B cell (primary cell): ENCODE data around the gene RETN. TPM values are rescaled to one million over a fixed set of nuclear protein-coding genes. Genes with fewer than 3 reads are reported as not detected.
A peak's percentile ranks its signal among the peaks of the same experiment; 100 is the strongest.

Experiments
- ATAC-seq: fragments of 200-7000 bp; cut with Tn5 transposase; one replicate; pipeline ENCODE4 v1.10.0; 2021; ENCODE audit warnings: low read depth, mild to moderate bottlenecking, moderate number of reproducible peaks, moderate library complexity
- CTCF ChIA-PET: fragments of 350-600 bp; sonication (Branson Sonifier 250); formaldehyde crosslinking; loops from one replicate; lab custom pipeline; 2021; ENCODE audit warnings: antibody characterized with exemption, inconsistent platforms; lab: Charles Lee
- POLR2A ChIA-PET: fragments of 350-600 bp; sonication (Branson Sonifier 250); formaldehyde crosslinking; loops from one replicate; lab custom pipeline; 2021; ENCODE audit warnings: antibody characterized with exemption; lab: Charles Lee
- DNase-seq: peaks from one replicate; pipeline ENCODE4 v3.0.0; 2013
- H2AFZ ChIP-seq: 2 replicates; pipeline ENCODE4 v1.6.1; 2012; ENCODE audit warnings: mild to moderate bottlenecking, low read depth, low read length; ENCODE audit not compliant: insufficient read depth, poor library complexity, severe bottlenecking
- H3K27ac ChIP-seq, 2 donors: 1 replicate in 1 of 2; 2 replicates in 1 of 2; pipeline ENCODE4 v1.5.1; 2012 to 2013; ENCODE audit warnings: low read length in 2 of 2, mild to moderate bottlenecking in 2 of 2, moderate library complexity in 1 of 2
- H3K27me3 ChIP-seq, 4 experiments: fragments of 200-600 bp in 1 of 4; sonication (generic) in 1 of 4; replicated peaks in 1 of 4; 1 replicate in 2 of 4; 2 replicates in 2 of 4; pipeline versions ENCODE4 v1.6.1 to v1.7.0; 2013 to 2016; ENCODE audit warnings: low read length in 3 of 4, mild to moderate bottlenecking in 2 of 4, mixed read lengths in 1 of 4, moderate library complexity in 1 of 4; ENCODE audit not compliant: insufficient read depth in 4 of 4, control insufficient read depth in 3 of 4; ENCODE audit errors: control extremely low read depth in 1 of 4
- H3K36me3 ChIP-seq, 2 experiments: replicated peaks in 1 of 2; 1 replicate in 1 of 2; 2 replicates in 1 of 2; pipeline versions ENCODE4 v1.6.1 to v1.7.1; 2013; ENCODE audit warnings: low read length in 1 of 2; ENCODE audit not compliant: insufficient read depth in 2 of 2, control insufficient read depth in 1 of 2; ENCODE audit errors: control extremely low read depth in 1 of 2, extremely low read depth in 1 of 2
- H3K4me1 ChIP-seq, 2 donors: fragments of 200-600 bp in 1 of 2; sonication (generic) in 1 of 2; 1 replicate in 1 of 2; 2 replicates in 1 of 2; pipeline versions ENCODE4 v1.5.1 to v1.6.1; 2013 to 2017; ENCODE audit warnings: low read length in 2 of 2; ENCODE audit not compliant: control insufficient read depth in 2 of 2, insufficient read depth in 2 of 2
- H3K4me2 ChIP-seq: replicated peaks from 2 replicates; pipeline ENCODE3; 2012; ENCODE audit warnings: mild to moderate bottlenecking, low read depth, low read length; ENCODE audit not compliant: poor library complexity, severe bottlenecking
- H3K4me3 ChIP-seq, 5 experiments: fragments of 200-600 bp in 1 of 5; sonication (generic) in 1 of 5; 1 replicate in 3 of 5; 2 replicates in 2 of 5; pipeline versions ENCODE4 v1.5.1 to v1.7.0; 2011 to 2016; ENCODE audit warnings: low read length in 4 of 5, mild to moderate bottlenecking in 4 of 5, low read depth in 2 of 5, control low read depth in 1 of 5, moderate library complexity in 1 of 5; ENCODE audit not compliant: insufficient read depth in 1 of 5; ENCODE audit errors: control extremely low read depth in 1 of 5, extremely low read depth in 1 of 5
- H3K79me2 ChIP-seq: fragments of 200-600 bp; sonication (generic); one replicate; pipeline ENCODE4 v1.6.0; 2016; ENCODE audit warnings: low read length; ENCODE audit not compliant: control insufficient read depth, insufficient read depth
- H3K9ac ChIP-seq: fragments of 200-600 bp; sonication (generic); 2 replicates; pipeline ENCODE4 v1.6.1; 2017; ENCODE audit warnings: mild to moderate bottlenecking, low read length, moderate library complexity
- H3K9me3 ChIP-seq, 3 donors: one replicate each; pipeline versions ENCODE4 v1.6.1 to v1.7.1; 2013; ENCODE audit warnings: low read length in 2 of 3; ENCODE audit not compliant: control insufficient read depth in 2 of 3, insufficient read depth in 1 of 3; ENCODE audit errors: control extremely low read depth in 1 of 3
- H4K20me1 ChIP-seq: 2 replicates; pipeline ENCODE4 v1.6.0; 2012; ENCODE audit warnings: mild to moderate bottlenecking, low read length; ENCODE audit not compliant: insufficient read depth, control insufficient read depth, poor library complexity, severe bottlenecking
- H3K27ac Mint-ChIP-seq: one replicate; pipeline ENCODE4 v1.8.0; 2021; ENCODE audit warnings: mixed read lengths
- H3K27me3 Mint-ChIP-seq: one replicate; pipeline ENCODE4 v1.8.0; 2021; ENCODE audit warnings: mixed read lengths
- H3K4me1 Mint-ChIP-seq: one replicate; pipeline ENCODE4 v1.8.0; 2021; ENCODE audit warnings: mixed read lengths
- H3K4me3 Mint-ChIP-seq: one replicate; pipeline ENCODE4 v1.8.0; 2021; ENCODE audit warnings: mixed read lengths
- H3K9me3 Mint-ChIP-seq: one replicate; pipeline ENCODE4 v1.8.0; 2022; ENCODE audit warnings: mixed read lengths; ENCODE audit not compliant: insufficient read depth
- EZH2 ChIP-seq: IDR thresholded peaks from 2 replicates; pipeline ENCODE4 v1.6.1; 2012; ENCODE audit warnings: borderline replicate concordance, low read depth, mild to moderate bottlenecking, moderate library complexity, low read length; ENCODE audit not compliant: insufficient read depth, poor library complexity, severe bottlenecking
- WGBS: methylation state at CpG from one replicate; pipeline ENCODE4 v1.1.5; 2013; ENCODE audit warnings: missing lambda C conversion rate; ENCODE audit not compliant: insufficient coverage; 5-methylcytosine and 5-hydroxymethylcytosine counted together
- intact Hi-C: fragments of 100-400 bp; cut with micrococcal nuclease; formaldehyde crosslinking; loops from one replicate; pipeline ENCODE4 v1.10.0; 2022
- polyA plus RNA-seq: library from polyadenylated mRNA; depleted of rRNA; stranded (reverse); fragments of >200 nt; gene quantifications from 2 replicates; pipeline ENCODE4 v1.2.3, GENCODE V29; 2012
- total RNA-seq, 2 donors: library from RNA; stranded (reverse); fragments of 120-200 nt in 1 of 2; gene quantifications; 1 replicate in 1 of 2; 2 replicates in 1 of 2; pipeline versions ENCODE4 v1.2.3 to v1.2.4, GENCODE V29; 2013 to 2022
- TF ChIP-seq, protein P1 (sequence below): fragments of 200-600 bp; IDR thresholded peaks from one replicate; pipeline ENCODE4 v1.8.0; 2022; ENCODE audit warnings: antibody characterized with exemption, mild to moderate bottlenecking

Gene RETN
- total and polyA plus RNA-seq, 2 donors (not counting 1 experiment from before 2014, with no cell fraction given) = not detected

DNA sequence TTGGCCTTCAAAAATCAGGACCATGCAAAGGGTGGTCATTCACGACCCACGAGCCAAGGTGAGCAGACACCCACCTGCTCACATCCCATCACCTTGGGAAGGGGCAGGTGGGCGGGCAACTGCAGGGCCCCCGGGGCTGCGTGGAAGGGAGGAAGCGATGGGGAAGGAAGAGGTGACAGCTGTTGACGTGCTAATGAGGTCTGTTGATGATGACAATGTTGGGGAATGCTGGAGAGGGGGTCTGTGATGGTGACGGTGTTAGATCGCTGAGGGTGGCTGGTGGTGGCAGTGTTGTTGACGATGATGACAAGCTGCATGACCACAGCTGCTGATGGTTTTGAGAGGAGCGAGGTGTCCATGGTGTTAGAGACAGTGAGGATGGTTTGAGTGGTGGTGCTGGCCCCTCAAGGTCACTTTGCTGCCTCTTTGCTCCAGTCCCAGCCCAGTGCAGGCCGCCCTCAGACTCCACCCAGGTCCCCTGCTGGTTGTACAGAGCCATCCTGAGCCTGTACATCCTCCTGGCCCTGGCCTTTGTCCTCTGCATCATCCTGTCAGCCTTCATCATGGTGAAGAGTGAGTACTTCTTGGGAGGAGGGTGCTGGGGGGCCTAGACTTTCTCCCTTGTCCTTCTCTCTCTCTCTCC lies 8.9 kb downstream of the RETN start:
- Histone ChIP-seq H3K4me2 (no peak overlapping the region), H3K27me3 (peaks cover 0 to 32% (median 3%) of the 10 kb centered on the region in 4 experiments), H3K27ac (no peak overlapping the region), H3K36me3 (peaks cover 0 to 5% of the 10 kb centered on the region in 2 experiments), H3K4me3 (peak overlapping the region in 1 of 5 experiments; percentile 51), H4K20me1 (peaks cover 16% of the 10 kb centered on the region), H2AFZ (no peak overlapping the region), H3K9me3 (peaks cover 0 to 17% (median 0%) of the 10 kb centered on the region in 3 donors), H3K9ac (no peak overlapping the region), H3K79me2 (peaks cover 29% of the 10 kb centered on the region), H3K4me1 (peaks cover 39 to 49% of the 10 kb centered on the region in 2 donors)
- peaks cover 55% of the 10 kb centered on the region for H3K4me1 Mint-ChIP-seq
- H3K4me3 Mint-ChIP-seq = no peak overlapping the region
- intact Hi-C loops = loop anchor here (5.0 kb wide), 1 partner anchor 580 kb away; no protein-coding TSS in a partner anchor
- no peaks in the 10 kb centered on the region for H3K9me3 Mint-ChIP-seq
- ChIA-PET CTCF (interaction anchor here (0.7 to 3.9 kb wide), 10 partner anchors 21 to 324 kb away, joined by 3 to 44 read pairs (median 4); no protein-coding TSS in a partner anchor), POLR2A (no interaction called here)
- no peak for ATAC-seq
- peaks cover 27% of the 10 kb centered on the region for H3K27me3 Mint-ChIP-seq
- 32% methylated on average over 10 of the region's 12 CpGs for WGBS
- H3K27ac Mint-ChIP-seq = peak overlapping the region; percentile 61
- peak; percentile 39 for DNase-seq
- TF ChIP-seq, protein P1, sequence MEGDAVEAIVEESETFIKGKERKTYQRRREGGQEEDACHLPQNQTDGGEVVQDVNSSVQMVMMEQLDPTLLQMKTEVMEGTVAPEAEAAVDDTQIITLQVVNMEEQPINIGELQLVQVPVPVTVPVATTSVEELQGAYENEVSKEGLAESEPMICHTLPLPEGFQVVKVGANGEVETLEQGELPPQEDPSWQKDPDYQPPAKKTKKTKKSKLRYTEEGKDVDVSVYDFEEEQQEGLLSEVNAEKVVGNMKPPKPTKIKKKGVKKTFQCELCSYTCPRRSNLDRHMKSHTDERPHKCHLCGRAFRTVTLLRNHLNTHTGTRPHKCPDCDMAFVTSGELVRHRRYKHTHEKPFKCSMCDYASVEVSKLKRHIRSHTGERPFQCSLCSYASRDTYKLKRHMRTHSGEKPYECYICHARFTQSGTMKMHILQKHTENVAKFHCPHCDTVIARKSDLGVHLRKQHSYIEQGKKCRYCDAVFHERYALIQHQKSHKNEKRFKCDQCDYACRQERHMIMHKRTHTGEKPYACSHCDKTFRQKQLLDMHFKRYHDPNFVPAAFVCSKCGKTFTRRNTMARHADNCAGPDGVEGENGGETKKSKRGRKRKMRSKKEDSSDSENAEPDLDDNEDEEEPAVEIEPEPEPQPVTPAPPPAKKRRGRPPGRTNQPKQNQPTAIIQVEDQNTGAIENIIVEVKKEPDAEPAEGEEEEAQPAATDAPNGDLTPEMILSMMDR = no peak
- TF ChIP-seq EZH2 = no peak
